ENCODE measurements around the gene ZNF648.
A peak's percentile ranks its signal among the peaks of the same experiment; 100 is the strongest.

The ZNF648 gene

GRCh38 chr1:182060877-182061276 is 635 bp downstream of the ZNF648 start:
- no peak overlapping the region for H3K4me3 ChIP-seq (ENCODE audit: low read depth, low read length)
- no peak for DNase-seq (ENCODE audit: low read depth)
- no peak for TF ChIP-seq CTCF (IDR thresholded peaks at IDR 0.05; ENCODE audit: insufficient read depth, low read depth, low read length, missing control alignments)

GRCh38 chr1:182059936-182060335 is 1.6 kb downstream of the ZNF648 start:
- no peak overlapping the region for H3K4me3 ChIP-seq (ENCODE audit: low read depth, low read length)
- no peak for TF ChIP-seq CTCF (IDR thresholded peaks at IDR 0.05; ENCODE audit: insufficient read depth, low read depth, low read length, missing control alignments)
- DNase-seq (ENCODE audit: low read depth) = no peak

GRCh38 chr1:182056601-182057366 is 4.7 kb downstream of the ZNF648 start:
- TF ChIP-seq CTCF (IDR thresholded peaks at IDR 0.05; ENCODE audit: insufficient read depth, low read depth, low read length, missing control alignments) = no peak
- H3K4me3 ChIP-seq (ENCODE audit: low read depth, low read length) = no peak overlapping the region
- DNase-seq (ENCODE audit: low read depth) = no peak

- peak; percentile 68 for DNase-seq (ENCODE audit: low read depth)
- H3K4me3 ChIP-seq (ENCODE audit: low read depth, low read length) = no peak overlapping the region
- TF ChIP-seq CTCF (IDR thresholded peaks at IDR 0.05; ENCODE audit: insufficient read depth, low read depth, low read length, missing control alignments) = peak; percentile 67
These were observed 6.7 kb downstream of the ZNF648 start for GRCh38 chr1:182054698-182055326.

- no peak for DNase-seq (ENCODE audit: low read depth)
- TF ChIP-seq CTCF (IDR thresholded peaks at IDR 0.05; ENCODE audit: insufficient read depth, low read depth, low read length, missing control alignments) = no peak
- H3K4me3 ChIP-seq (ENCODE audit: low read depth, low read length) = no peak overlapping the region
These were observed 9.2 kb downstream of the ZNF648 start for GRCh38 chr1:182052355-182052754.

GRCh38 chr1:182051938-182052337 is 9.6 kb downstream of the ZNF648 start:
- no peak overlapping the region for H3K4me3 ChIP-seq (ENCODE audit: low read depth, low read length)
- no peak for DNase-seq (ENCODE audit: low read depth)
- TF ChIP-seq CTCF (IDR thresholded peaks at IDR 0.05; ENCODE audit: insufficient read depth, low read depth, low read length, missing control alignments) = no peak

Measured in GM12865 (cell line).